Prostate gland (tissue), 2 donors: ENCODE measurements around the gene CMA1. TPM values are rescaled to one million over a fixed set of nuclear protein-coding genes. Genes with fewer than 3 reads are reported as not detected.

Source experiments
- DNase-seq: peaks from one replicate; pipeline ENCODE4 v3.0.0-alpha.2; 2019; ENCODE audit warnings: low spot score
- H3K27ac ChIP-seq, 2 donors: fragments of 200-600 bp; sonication (generic); 2 replicates each; pipeline ENCODE4 v1.5.1; 2017 to 2019
- H3K27me3 ChIP-seq: fragments of 200-600 bp; sonication (generic); replicated peaks from 2 replicates; pipeline ENCODE4 v1.5.1; 2019; ENCODE audit not compliant: insufficient read depth
- H3K36me3 ChIP-seq, 2 donors: fragments of 200-600 bp; sonication (generic); 1 replicate in 1 of 2; 2 replicates in 1 of 2; pipeline versions ENCODE4 v1.5.1 to v1.8.1; 2017 to 2019
- H3K4me1 ChIP-seq: fragments of 200-600 bp; sonication (generic); replicated peaks from 2 replicates; pipeline ENCODE4 v1.5.1; 2019
- H3K4me3 ChIP-seq, 2 donors: fragments of 200-600 bp; sonication (generic); 2 replicates each; pipeline ENCODE4 v1.5.1; 2017 to 2019
- H3K9me3 ChIP-seq: fragments of 200-600 bp; sonication (generic); 2 replicates; pipeline ENCODE4 v1.5.1; 2017
- CTCF ChIP-seq, 4 experiments: fragments of 200-600 bp in 2 of 4; fragments of 450-650 bp in 2 of 4; sonication (generic) in 2 of 4; IDR thresholded peaks; 1 replicate in 3 of 4; 2 replicates in 1 of 4; pipeline ENCODE4 v1.5.1; 2016 to 2019; ENCODE audit warnings: antibody characterized with exemption in 4 of 4, mild to moderate bottlenecking in 2 of 4, moderate library complexity in 2 of 4
- POLR2A ChIP-seq: fragments of 450-650 bp; IDR thresholded peaks from one replicate; pipeline ENCODE4 v1.6.1; 2016; ENCODE audit warnings: antibody characterized with exemption, mild to moderate bottlenecking
- POLR2AphosphoS5 ChIP-seq: sonication (generic); formaldehyde crosslinking; IDR thresholded peaks from one replicate; pipeline ENCODE4 v1.6.1; 2017; ENCODE audit warnings: antibody characterized with exemption
- WGBS: methylation state at CpG from one replicate; pipeline ENCODE4 v1.1.5; 2018; 5-methylcytosine and 5-hydroxymethylcytosine counted together
- intact Hi-C: fragments of 100-400 bp; cut with DNase I; formaldehyde crosslinking; loops from one replicate; pipeline ENCODE4 v1.14.2; 2022
- total RNA-seq, 2 donors: library from RNA; depleted of rRNA; stranded (reverse); fragments of >200 nt; gene quantifications; one replicate each; pipeline ENCODE4 v1.1.0, GENCODE V29; 2016

The CMA1 gene
- total RNA-seq, 2 donors from 2014 or later, result not detected

- Histone ChIP-seq H3K9me3 (no peaks in the 10 kb centered on the region), H3K27me3 (no peaks in the 10 kb centered on the region), H3K36me3 (no peaks in the 10 kb centered on the region), H3K4me1 (no peaks in the 10 kb centered on the region), H3K4me3 (no peak overlapping the region), H3K27ac (no peak overlapping the region)
- intact Hi-C loops, result no loop called here
- WGBS, result 95% methylated on average over 3 of the region's 3 CpGs
- no peak for DNase-seq
- no peak for TF ChIP-seq POLR2A
- TF ChIP-seq POLR2AphosphoS5, result no peak
- TF ChIP-seq CTCF (IDR thresholded peaks at IDR 0.05), result no peak
These were observed 42.7 kb downstream of the CMA1 start for GRCh38 chr14:24465368-24465767.

- H3K27me3 ChIP-seq, result no peaks in the 10 kb centered on the region
- H3K36me3 ChIP-seq, result no peaks in the 10 kb centered on the region
- H3K4me1 ChIP-seq, result no peaks in the 10 kb centered on the region
- no peak overlapping the region for H3K4me3 ChIP-seq
- TF ChIP-seq POLR2A (no peak), POLR2AphosphoS5 (no peak), CTCF (IDR thresholded peaks at IDR 0.05) (no peak)
- WGBS, result 65% methylated on average over 4 of the region's 4 CpGs
- no peak overlapping the region for H3K27ac ChIP-seq
- intact Hi-C loops, result no loop called here
- DNase-seq, result no peak
- no peaks in the 10 kb centered on the region for H3K9me3 ChIP-seq
These were observed 43.9 kb downstream of the CMA1 start for GRCh38 chr14:24463884-24464785.

- H3K9me3 ChIP-seq, result no peaks in the 10 kb centered on the region
- no peaks in the 10 kb centered on the region for H3K4me1 ChIP-seq
- TF ChIP-seq POLR2A, result no peak
- no peak for TF ChIP-seq POLR2AphosphoS5
- no peak for TF ChIP-seq CTCF (IDR thresholded peaks at IDR 0.05)
- H3K4me3 ChIP-seq, result no peak overlapping the region
- intact Hi-C loops, result no loop called here
- no peak for DNase-seq
- H3K36me3 ChIP-seq, result no peaks in the 10 kb centered on the region
- no peak overlapping the region for H3K27ac ChIP-seq
- 40% methylated on average over 5 of the region's 5 CpGs for WGBS
- H3K27me3 ChIP-seq, result no peaks in the 10 kb centered on the region
These were observed 44.8 kb downstream of the CMA1 start for GRCh38 chr14:24463017-24463883.

- no peaks in the 10 kb centered on the region for H3K4me1 ChIP-seq
- H3K27ac ChIP-seq, result no peak overlapping the region
- DNase-seq, result no peak
- H3K36me3 ChIP-seq, result no peaks in the 10 kb centered on the region
- intact Hi-C loops, result no loop called here
- H3K9me3 ChIP-seq, result no peaks in the 10 kb centered on the region
- TF ChIP-seq POLR2A (no peak), POLR2AphosphoS5 (no peak), CTCF (IDR thresholded peaks at IDR 0.05) (no peak)
- H3K4me3 ChIP-seq, result no peak overlapping the region
- no peaks in the 10 kb centered on the region for H3K27me3 ChIP-seq
These were observed 46.7 kb downstream of the CMA1 start for GRCh38 chr14:24461336-24461735.
